Activated CD4-positive, alpha-beta T cell treated with anti-CD3 and anti-CD28 coated beads for 36 hours (primary cell): ENCODE measurements around the gene UBE2E1. TPM values are rescaled to one million over a fixed set of nuclear protein-coding genes. Genes with fewer than 3 reads are reported as not detected.
"Not testable (repeated sequence)": the region's sequence is repeated elsewhere in the genome, so short reads cannot be mapped to it uniquely, and the experiment has no call there.

Source experiments
- ATAC-seq: fragments of 200-7000 bp; cut with Tn5 transposase; one replicate; pipeline ENCODE4 v1.10.0; 2021; ENCODE audit warnings: mild to moderate bottlenecking, moderate library complexity
- CTCF ChIA-PET: fragments of 350-600 bp; sonication (Branson Sonifier 250); formaldehyde crosslinking; loops from one replicate; lab custom pipeline; 2021; ENCODE audit warnings: antibody characterized with exemption; lab: Charles Lee
- POLR2A ChIA-PET: fragments of 350-600 bp; sonication (Branson Sonifier 250); formaldehyde crosslinking; loops from one replicate; lab custom pipeline; 2021; ENCODE audit warnings: antibody characterized with exemption, inconsistent platforms; lab: Charles Lee
- DNase-seq: peaks from one replicate; pipeline ENCODE4 v3.0.0-alpha.2; 2020
- H3K27ac Mint-ChIP-seq: one replicate; pipeline ENCODE4 v1.8.0; 2021; ENCODE audit warnings: mixed read lengths
- H3K27me3 Mint-ChIP-seq: one replicate; pipeline ENCODE4 v1.8.0; 2021; ENCODE audit warnings: mixed read lengths
- H3K36me3 Mint-ChIP-seq: one replicate; pipeline ENCODE4 v1.8.0; 2021; ENCODE audit warnings: low read depth, mixed read lengths
- H3K4me1 Mint-ChIP-seq: one replicate; pipeline ENCODE4 v1.8.0; 2021; ENCODE audit warnings: mixed read lengths
- H3K4me3 Mint-ChIP-seq: one replicate; pipeline ENCODE4 v1.8.0; 2021; ENCODE audit warnings: mild to moderate bottlenecking, moderate library complexity, mixed read lengths
- H3K9me3 Mint-ChIP-seq: one replicate; pipeline ENCODE4 v1.8.0; 2021; ENCODE audit warnings: low read depth, mixed read lengths
- intact Hi-C, 2 experiments: fragments of 100-400 bp; cut with DNase I in 1 of 2; cut with micrococcal nuclease in 1 of 2; formaldehyde crosslinking; loops; one replicate each; pipeline versions ENCODE4 v1.14.2 to v1.15.1; 2022 to 2024; cut with DNase I, micrococcal nuclease
- total RNA-seq, 2 experiments: library from RNA; stranded (reverse); gene quantifications; one replicate each; pipeline ENCODE4 v1.2.3, GENCODE V29; 2021

The UBE2E1 gene
- total RNA-seq, 2 experiments from 2014 or later, result 86.3 to 93.8 TPM

- CTCF ChIA-PET, result no interaction called here
Observed at GRCh38 chr3:23911397-23911796, 105.6 kb downstream of the UBE2E1 start.

GRCh38 chr3:23912335-23912734 is 106.6 kb downstream of the UBE2E1 start:
- CTCF ChIA-PET, POLR2A ChIA-PET, DNase-seq, H3K27me3 Mint-ChIP-seq, H3K9me3 Mint-ChIP-seq, ATAC-seq, H3K4me3 Mint-ChIP-seq, H3K27ac Mint-ChIP-seq: not testable (repeated sequence)
- Mint-ChIP-seq H3K36me3 (peaks cover 19% of the 10 kb centered on the region), H3K4me1 (peaks cover 22% of the 10 kb centered on the region)
- intact Hi-C loops, result loop anchor here in 1 of 2 experiments (10.0 kb wide), 1 partner anchor 1752 kb away; the partner anchor contains the start of gene TOP2B

More at GRCh38 chr3:23911397-23911796, 105.6 kb downstream of the UBE2E1 start:
- Mint-ChIP-seq H3K9me3 (no peaks in the 10 kb centered on the region), H3K36me3 (peaks cover 13% of the 10 kb centered on the region), H3K4me1 (peaks cover 22% of the 10 kb centered on the region), H3K4me3 (no peak overlapping the region), H3K27ac (no peak overlapping the region), H3K27me3 (peaks cover 4% of the 10 kb centered on the region)
- intact Hi-C loops, result loop anchor here in 1 of 2 experiments (10.0 kb wide), 1 partner anchor 1753 kb away; the partner anchor contains the start of gene TOP2B
- DNase-seq (no peak), ATAC-seq (no peak)
- POLR2A ChIA-PET, result no interaction called here

DNA sequence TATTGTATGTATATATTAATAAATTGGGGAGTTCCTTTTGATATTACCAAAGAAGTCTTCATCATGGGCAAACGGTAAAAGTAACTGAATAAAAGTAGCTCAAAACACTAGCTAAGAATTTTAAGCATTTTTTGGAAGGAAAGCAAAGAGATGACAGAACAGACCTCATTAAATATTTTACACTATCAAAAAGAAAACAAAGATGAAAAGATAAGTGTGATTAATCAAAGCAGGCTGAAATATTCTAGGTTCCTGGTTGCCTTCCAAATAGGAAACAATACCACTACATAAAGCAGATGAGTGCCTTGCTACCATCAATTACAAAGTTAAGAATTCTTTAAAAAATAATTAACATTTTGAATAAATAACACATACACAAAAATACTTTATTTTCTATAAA is 107.4 kb downstream of the UBE2E1 start:
- peaks cover 4% of the 10 kb centered on the region for H3K27me3 Mint-ChIP-seq
- no peak for ATAC-seq
- ChIA-PET POLR2A (no interaction called here), CTCF (interaction anchor here (1.6 kb wide), 1 partner anchor 24 kb away, joined by 5 read pairs; no protein-coding TSS in a partner anchor)
- peaks cover 27% of the 10 kb centered on the region for H3K36me3 Mint-ChIP-seq
- intact Hi-C loops, result loop anchor here in 1 of 2 experiments (10.0 kb wide), 1 partner anchor 1752 kb away; the partner anchor contains the start of gene TOP2B
- peaks cover 22% of the 10 kb centered on the region for H3K4me1 Mint-ChIP-seq
- no peaks in the 10 kb centered on the region for H3K9me3 Mint-ChIP-seq
- no peak overlapping the region for H3K27ac Mint-ChIP-seq
- H3K4me3 Mint-ChIP-seq, result no peak overlapping the region
- DNase-seq, result no peak

GRCh38 chr3:23913873-23914743 is 108.4 kb downstream of the UBE2E1 start:
- Mint-ChIP-seq H3K36me3 (peaks cover 35% of the 10 kb centered on the region), H3K27ac (no peak overlapping the region), H3K4me1 (peaks cover 30% of the 10 kb centered on the region), H3K27me3 (peaks cover 4% of the 10 kb centered on the region), H3K9me3 (no peaks in the 10 kb centered on the region), H3K4me3 (no peak overlapping the region)
- CTCF ChIA-PET, result interaction anchor here (0.6 to 1.6 kb wide), 2 partner anchors 19 to 25 kb away, joined by 3 to 5 read pairs; no protein-coding TSS in a partner anchor
- no peak for ATAC-seq
- DNase-seq, result no peak
- POLR2A ChIA-PET, result interaction anchor here (0.6 kb wide), 1 partner anchor 75 kb away, joined by 4 read pairs; no protein-coding TSS in a partner anchor
- intact Hi-C loops, result loop anchor here in 1 of 2 experiments (10.0 kb wide), 1 partner anchor 1751 kb away; the partner anchor contains the start of gene TOP2B

DNA sequence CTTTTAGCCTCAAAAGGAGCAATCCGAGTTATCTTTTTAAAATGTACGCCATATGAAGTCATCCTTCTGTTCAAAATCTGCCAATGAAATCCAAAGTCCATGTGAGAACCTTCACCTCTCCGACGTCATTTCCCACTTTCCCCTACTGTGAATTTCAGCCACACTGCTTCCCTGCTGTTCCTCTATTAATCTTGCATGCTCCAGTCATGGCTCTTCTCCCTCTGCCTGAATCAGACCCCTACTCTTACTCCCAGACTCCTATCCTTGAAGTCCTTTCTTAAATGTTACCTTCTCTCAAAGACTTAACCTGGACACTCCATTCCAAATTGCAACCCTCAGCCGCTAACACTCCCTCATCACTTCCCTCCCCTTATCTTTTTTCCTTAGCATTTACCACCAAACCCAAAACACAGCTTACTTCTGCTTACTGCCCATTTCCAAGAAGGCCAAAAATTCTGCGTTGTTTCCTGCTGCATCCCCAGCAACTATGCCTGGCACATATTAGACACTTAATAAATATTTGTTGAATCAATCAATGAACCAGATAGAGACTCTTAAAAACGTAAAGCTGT is 109.9 kb downstream of the UBE2E1 start:
- H3K36me3 Mint-ChIP-seq, result peaks cover 46% of the 10 kb centered on the region
- peak overlapping the region; percentile 99 for H3K4me3 Mint-ChIP-seq
- CTCF ChIA-PET, result interaction anchor here (0.6 to 5.3 kb wide), 4 partner anchors 25 to 65 kb away, joined by 3 to 26 read pairs (median 4); no protein-coding TSS in a partner anchor
- intact Hi-C loops, result loop anchor here (2.0 to 10.0 kb wide), 5 partner anchors 42 to 1867 kb away; partner anchors contain the start of genes NGLY1 (in 1 of the 2), TOP2B (in 1 of the 2) and UBE2E2 (in 1 of the 2)
- peak overlapping the region; percentile 99 for H3K27ac Mint-ChIP-seq
- POLR2A ChIA-PET, result interaction anchor here (2.9 kb wide), 1 partner anchor 31 kb away, joined by 25 read pairs; no protein-coding TSS in a partner anchor
- peaks cover 4% of the 10 kb centered on the region for H3K27me3 Mint-ChIP-seq
- peaks cover 43% of the 10 kb centered on the region for H3K4me1 Mint-ChIP-seq
- ATAC-seq (no peak), DNase-seq (no peak)
- no peaks in the 10 kb centered on the region for H3K9me3 Mint-ChIP-seq

- peaks cover 43% of the 10 kb centered on the region for H3K4me1 Mint-ChIP-seq
Observed at GRCh38 chr3:23916152-23916885, 110.6 kb downstream of the UBE2E1 start.

GRCh38 chr3:23916886-23917678 is 111.3 kb downstream of the UBE2E1 start, which contains the start of the genes NKIRAS1 and RPL15:
Gene NKIRAS1 (minus strand): TSS chr3:23916990. CDS start chr3:23910904, 6,086 bp downstream.
Gene RPL15 (plus strand): TSS chr3:23917132. CDS start chr3:23917860, 728 bp downstream.
- H3K4me1 Mint-ChIP-seq, result peaks cover 43% of the 10 kb centered on the region
- ChIA-PET POLR2A (interaction anchor here (0.6 to 2.9 kb wide), 13 partner anchors 10 to 240 kb away, joined by 3 to 25 read pairs (median 3); partner anchors contain the start of gene NR1D2), CTCF (interaction anchor here (0.6 to 5.3 kb wide), 5 partner anchors 10 to 109 kb away, joined by 3 to 26 read pairs (median 4); no protein-coding TSS in a partner anchor)
- H3K9me3 Mint-ChIP-seq, result no peaks in the 10 kb centered on the region
- peak within 1 kb of the TSS; percentile 99 for H3K4me3 Mint-ChIP-seq
- intact Hi-C loops, result loop anchor here (1.0 to 10.0 kb wide), 7 partner anchors 28 to 1866 kb away; partner anchors contain the start of genes NR1D2 (in 2 of the 2), NGLY1 (in 1 of the 2), TOP2B (in 1 of the 2) and UBE2E2 (in 1 of the 2)
- ATAC-seq (peak; percentile 94), DNase-seq (peak; percentile 98)
- H3K36me3 Mint-ChIP-seq, result peaks cover 52% of the 10 kb centered on the region
- peaks cover 4% of the 10 kb centered on the region for H3K27me3 Mint-ChIP-seq
- peak within 1 kb of the TSS; percentile 99 for H3K27ac Mint-ChIP-seq

More at GRCh38 chr3:23916152-23916885, 110.6 kb downstream of the UBE2E1 start:
- ChIA-PET CTCF (interaction anchor here (0.6 to 5.3 kb wide), 5 partner anchors 26 to 108 kb away, joined by 3 to 26 read pairs (median 4); no protein-coding TSS in a partner anchor), POLR2A (interaction anchor here (0.6 to 2.9 kb wide), 12 partner anchors 10 to 240 kb away, joined by 3 to 25 read pairs (median 4); partner anchors contain the start of gene NR1D2)
- H3K27me3 Mint-ChIP-seq, result peaks cover 4% of the 10 kb centered on the region
- H3K9me3 Mint-ChIP-seq, result no peaks in the 10 kb centered on the region
- peaks cover 50% of the 10 kb centered on the region for H3K36me3 Mint-ChIP-seq
- ATAC-seq (peak; percentile 39), DNase-seq (no peak)
- intact Hi-C loops, result loop anchor here (2.0 to 10.0 kb wide), 5 partner anchors 41 to 1866 kb away; partner anchors contain the start of genes NGLY1 (in 1 of the 2), TOP2B (in 1 of the 2) and UBE2E2 (in 1 of the 2)
- peak overlapping the region; percentile 99 for H3K27ac Mint-ChIP-seq
- H3K4me3 Mint-ChIP-seq, result peak overlapping the region; percentile 99

DNA sequence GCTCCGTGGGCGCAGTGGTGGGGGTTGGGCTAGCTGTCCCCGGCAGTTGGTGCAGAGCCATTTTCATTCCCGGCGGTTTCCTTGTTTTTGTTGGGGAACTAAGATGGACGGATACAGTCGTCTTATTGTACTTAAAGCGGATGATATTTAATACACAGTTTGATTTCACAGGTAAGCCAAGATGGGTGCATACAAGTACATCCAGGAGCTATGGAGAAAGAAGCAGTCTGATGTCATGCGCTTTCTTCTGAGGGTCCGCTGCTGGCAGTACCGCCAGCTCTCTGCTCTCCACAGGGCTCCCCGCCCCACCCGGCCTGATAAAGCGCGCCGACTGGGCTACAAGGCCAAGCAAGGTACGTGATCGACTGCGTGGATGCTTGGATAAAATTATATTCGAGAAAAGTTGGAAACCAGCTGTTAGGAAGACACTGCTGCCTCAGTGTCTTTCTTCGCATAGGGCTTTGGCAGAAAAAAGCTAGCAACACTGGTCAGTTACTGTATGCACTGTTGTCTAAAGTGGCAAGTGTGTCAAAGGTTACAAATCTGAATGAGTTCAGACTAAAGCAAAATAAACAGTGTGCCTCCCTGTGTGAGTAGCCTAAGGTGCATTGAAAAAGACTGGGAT is 112.0 kb downstream of the UBE2E1 start:
- POLR2A ChIA-PET, result interaction anchor here (1.0 to 2.9 kb wide), 7 partner anchors 26 to 239 kb away, joined by 3 to 25 read pairs (median 7); partner anchors contain the start of gene NR1D2
- peaks cover 53% of the 10 kb centered on the region for H3K36me3 Mint-ChIP-seq

More for the DNA sequence above, 112.0 kb downstream of the UBE2E1 start:
- intact Hi-C loops, result loop anchor here (1.0 to 10.0 kb wide), 7 partner anchors 28 to 1865 kb away; partner anchors contain the start of genes NR1D2 (in 2 of the 2), NGLY1 (in 1 of the 2), TOP2B (in 1 of the 2) and UBE2E2 (in 1 of the 2)
- peak; percentile 86 for DNase-seq
- H3K4me1 Mint-ChIP-seq, result peaks cover 43% of the 10 kb centered on the region
- not testable (repeated sequence) for H3K9me3 Mint-ChIP-seq, ATAC-seq, H3K27me3 Mint-ChIP-seq
- H3K27ac Mint-ChIP-seq, result peak overlapping the region; percentile 99
- CTCF ChIA-PET, result interaction anchor here (1.0 to 5.3 kb wide), 2 partner anchors 9 to 27 kb away, joined by 3 to 26 read pairs; no protein-coding TSS in a partner anchor
- H3K4me3 Mint-ChIP-seq, result peak overlapping the region; percentile 99
